ENCODE results near the gene FBXL16. TPM values are rescaled to one million over a fixed set of nuclear protein-coding genes. Genes with fewer than 3 reads are reported as not detected.

Gene FBXL16
- total RNA-seq, 1 donor from 2014 or later: not detected

- H3K4me1 ChIP-seq: peaks cover 4 to 17% of the 10 kb centered on the region in 2 donors
- no peaks in the 10 kb centered on the region for H3K27me3 ChIP-seq
- intact Hi-C loops (cut with DNase I): loop anchor here (2.0 kb wide), 2 partner anchors 25 to 49 kb away; partner anchors contain the start of genes CHTF18, METRN and RPUSD1
- H3K36me3 ChIP-seq: peaks cover 20 to 33% of the 10 kb centered on the region in 2 donors
- H3K27ac ChIP-seq: no peak overlapping the region
- H3K4me3 ChIP-seq: peak overlapping the region; percentile 79 to 90
- no peak for DNase-seq (ENCODE audit: low spot score in 2 of 2)
- TF ChIP-seq CTCF (IDR thresholded peaks at IDR 0.05): no peak
- no peaks in the 10 kb centered on the region for H3K9me3 ChIP-seq
Observed at GRCh38 chr16:739560-740458, 34.2 kb upstream of the FBXL16 start.

GRCh38 chr16:736936-737481 is 31.4 kb upstream of the FBXL16 start:
- H3K9me3 ChIP-seq: no peaks in the 10 kb centered on the region
- peaks cover 42 to 61% of the 10 kb centered on the region in 2 donors for H3K36me3 ChIP-seq
- no peak overlapping the region for H3K27ac ChIP-seq
- intact Hi-C loops (cut with DNase I): no loop called here
- TF ChIP-seq CTCF (IDR thresholded peaks at IDR 0.05): no peak
- peaks cover 4 to 17% of the 10 kb centered on the region in 2 donors for H3K4me1 ChIP-seq
- DNase-seq (ENCODE audit: low spot score in 2 of 2): no peak
- H3K4me3 ChIP-seq: no peak overlapping the region
- no peaks in the 10 kb centered on the region for H3K27me3 ChIP-seq

- intact Hi-C loops (cut with DNase I): no loop called here
- H3K4me1 ChIP-seq: peaks cover 4 to 14% of the 10 kb centered on the region in 2 donors
- no peak for DNase-seq (ENCODE audit: low spot score in 2 of 2)
- TF ChIP-seq CTCF (IDR thresholded peaks at IDR 0.05): no peak
- H3K27me3 ChIP-seq: no peaks in the 10 kb centered on the region
- H3K4me3 ChIP-seq: no peak overlapping the region
- H3K9me3 ChIP-seq: no peaks in the 10 kb centered on the region
- H3K27ac ChIP-seq: no peak overlapping the region
- H3K36me3 ChIP-seq: peaks cover 43 to 71% of the 10 kb centered on the region in 2 donors
Observed at GRCh38 chr16:735982-736453, 30.4 kb upstream of the FBXL16 start.

- Histone ChIP-seq H3K9me3 (no peaks in the 10 kb centered on the region), H3K36me3 (peaks cover 43 to 76% of the 10 kb centered on the region in 2 donors), H3K27ac (no peak overlapping the region), H3K27me3 (no peaks in the 10 kb centered on the region), H3K4me3 (no peak overlapping the region), H3K4me1 (peaks cover 4 to 11% of the 10 kb centered on the region in 2 donors)
- TF ChIP-seq CTCF (IDR thresholded peaks at IDR 0.05): no peak
- intact Hi-C loops (cut with DNase I): no loop called here
- no peak for DNase-seq (ENCODE audit: low spot score in 2 of 2)
Observed at GRCh38 chr16:734981-735881, 29.6 kb upstream of the FBXL16 start.

GRCh38 chr16:734208-734980 is 28.8 kb upstream of the FBXL16 start:
- no peaks in the 10 kb centered on the region for H3K9me3 ChIP-seq
- peaks cover 43 to 76% of the 10 kb centered on the region in 2 donors for H3K36me3 ChIP-seq
- no peaks in the 10 kb centered on the region for H3K27me3 ChIP-seq
- DNase-seq (ENCODE audit: low spot score in 2 of 2): no peak
- H3K4me3 ChIP-seq: no peak overlapping the region
- no peak overlapping the region for H3K27ac ChIP-seq
- no peak for TF ChIP-seq CTCF (IDR thresholded peaks at IDR 0.05)
- H3K4me1 ChIP-seq: peaks cover 0 to 2% of the 10 kb centered on the region in 2 donors
- intact Hi-C loops (cut with DNase I): no loop called here

Data from ascending aorta (tissue), 2 donors.